C1 segment of cervical spinal cord (tissue), 14 donors: Measurements from ENCODE around the gene TAP2.
A peak's percentile ranks its signal among the peaks of the same experiment; 100 is the strongest.

ENCODE experiments used
- DNase-seq, 14 donors: peaks; one replicate each; lab custom pipeline; 2025; lab: John Stamatoyannopoulos, UW

Gene TAP2

GRCh38 chr6:32854376-32855178 is 16.0 kb upstream of the TAP2 start:
- DNase-seq, result peak in 11 of 14 donors; percentile 52 to 78 (median 71)

GRCh38 chr6:32853541-32854375 is 15.2 kb upstream of the TAP2 start, which contains the start of the genes PSMB9 and TAP1:
PSMB9 (plus strand) TSS chr6:32854192; CDS start chr6:32854230, 38 bp downstream.
TAP1 (minus strand) TSS chr6:32853704; CDS start chr6:32853636, 68 bp downstream.
- peak; percentile 81 to 99 (median 96) for DNase-seq

- peak in 13 of 14 donors; percentile 45 to 85 (median 68) for DNase-seq
These were observed 14.5 kb upstream of the TAP2 start for GRCh38 chr6:32852844-32853540.

GRCh38 chr6:32852018-32852843 is 13.7 kb upstream of the TAP2 start:
- DNase-seq, result peak in 1 of 14 donors; percentile 62

- DNase-seq, result no peak
These were observed 12.5 kb upstream of the TAP2 start for GRCh38 chr6:32851025-32851424.

GRCh38 chr6:32849126-32849525 is 10.6 kb upstream of the TAP2 start:
- DNase-seq, result no peak

GRCh38 chr6:32847795-32848194 is 9.3 kb upstream of the TAP2 start:
- no peak for DNase-seq

GRCh38 chr6:32847004-32847403 is 8.5 kb upstream of the TAP2 start:
- no peak for DNase-seq

GRCh38 chr6:32845384-32845884 is 6.9 kb upstream of the TAP2 start:
- peak in 6 of 14 donors; percentile 3 to 30 (median 18) for DNase-seq

- no peak for DNase-seq
These were observed 6.4 kb upstream of the TAP2 start for GRCh38 chr6:32844839-32845383.

- peak; percentile 34 to 94 (median 83) for DNase-seq
These were observed 5.7 kb upstream of the TAP2 start, which contains the start of gene PSMB8 for GRCh38 chr6:32843979-32844838. PSMB8 (minus strand) TSS chr6:32844047; CDS start chr6:32843996, 51 bp downstream.

- peak in 2 of 14 donors; percentile 39 to 43 for DNase-seq
These were observed 4.9 kb upstream of the TAP2 start for GRCh38 chr6:32843331-32843978.

- no peak for DNase-seq
These were observed 4.2 kb upstream of the TAP2 start for GRCh38 chr6:32842690-32843089.

- DNase-seq, result no peak
These were observed 3.6 kb upstream of the TAP2 start for GRCh38 chr6:32842021-32842650.

- no peak for DNase-seq
These were observed 2.2 kb upstream of the TAP2 start for GRCh38 chr6:32840604-32841246.

- DNase-seq, result no peak
These were observed 817 bp upstream of the TAP2 start for GRCh38 chr6:32839356-32839755.

GRCh38 chr6:32837651-32838113 is 857 bp downstream of the TAP2 start:
- peak in 2 of 14 donors; percentile 18 to 43 for DNase-seq

GRCh38 chr6:32836873-32837272 is 1.7 kb downstream of the TAP2 start:
- no peak for DNase-seq
